CD4-positive, CD25-positive, alpha-beta regulatory T cell (primary cell): ENCODE measurements around the gene ASH1L. TPM values are rescaled to one million over a fixed set of nuclear protein-coding genes. Genes with fewer than 3 reads are reported as not detected.
A peak's percentile ranks its signal among the peaks of the same experiment; 100 is the strongest.

Experiments used
- ATAC-seq, 2 donors: fragments of 150-1000 bp; cut with Tn5 transposase; one replicate each; pipeline ENCODE4 v1.10.0; 2021; ENCODE audit warnings: low read depth in 2 of 2, moderate number of reproducible peaks in 2 of 2, moderate library complexity in 1 of 2
- DNase-seq, 3 donors: peaks; one replicate each; pipeline versions ENCODE4 v3.0.0 to v3.0.0-alpha.2; 2012 to 2022; ENCODE audit warnings: mixed read lengths in 1 of 3
- H3K27ac ChIP-seq: one replicate; pipeline ENCODE4 v1.7.0; 2013; ENCODE audit warnings: mild to moderate bottlenecking, low read length; ENCODE audit not compliant: insufficient read depth, poor library complexity, severe bottlenecking
- H3K27me3 ChIP-seq: one replicate; pipeline ENCODE4 v1.7.0; 2013; ENCODE audit warnings: low read length; ENCODE audit not compliant: control insufficient read depth, insufficient read depth
- H3K36me3 ChIP-seq: one replicate; pipeline ENCODE4 v1.7.0; 2013; ENCODE audit warnings: mild to moderate bottlenecking, low read length, moderate library complexity; ENCODE audit not compliant: control insufficient read depth, insufficient read depth
- H3K4me1 ChIP-seq: 2 replicates; pipeline ENCODE4 v1.7.0; 2013; ENCODE audit warnings: mild to moderate bottlenecking, low read length; ENCODE audit not compliant: insufficient read depth, control insufficient read depth, poor library complexity, severe bottlenecking
- H3K4me3 ChIP-seq: one replicate; pipeline ENCODE4 v1.7.0; 2013; ENCODE audit warnings: low read depth, mild to moderate bottlenecking, low read length, moderate library complexity
- H3K9me3 ChIP-seq, 2 experiments: 1 replicate in 1 of 2; 2 replicates in 1 of 2; pipeline ENCODE4 v1.7.0; 2013; ENCODE audit warnings: low read length in 2 of 2, mild to moderate bottlenecking in 1 of 2, moderate library complexity in 1 of 2; ENCODE audit not compliant: control insufficient read depth in 2 of 2
- H3K27ac Mint-ChIP-seq, 3 donors: one replicate each; pipeline ENCODE4 v1.8.0; 2020 to 2022; ENCODE audit warnings: mild to moderate bottlenecking in 3 of 3, mixed read lengths in 3 of 3, moderate library complexity in 2 of 3
- H3K27me3 Mint-ChIP-seq: one replicate; pipeline ENCODE4 v1.8.0; 2022; ENCODE audit warnings: mild to moderate bottlenecking, mixed read lengths
- H3K36me3 Mint-ChIP-seq: one replicate; pipeline ENCODE4 v1.8.0; 2020; ENCODE audit warnings: mixed read lengths
- H3K4me1 Mint-ChIP-seq, 4 donors: one replicate each; pipeline ENCODE4 v1.8.0; 2020 to 2022; ENCODE audit warnings: mixed read lengths in 4 of 4, mild to moderate bottlenecking in 1 of 4
- H3K4me3 Mint-ChIP-seq, 4 donors: one replicate each; pipeline ENCODE4 v1.8.0; 2020 to 2022; ENCODE audit warnings: mild to moderate bottlenecking in 4 of 4, mixed read lengths in 4 of 4, moderate library complexity in 3 of 4
- H3K9me3 Mint-ChIP-seq, 7 donors: one replicate each; pipeline ENCODE4 v1.8.0; 2020 to 2022; ENCODE audit warnings: mixed read lengths in 7 of 7, mild to moderate bottlenecking in 3 of 7, moderate library complexity in 2 of 7
- polyA plus RNA-seq, 4 donors: library from polyadenylated mRNA; unstranded; fragments of 300-500 nt; fragmentation: Illumina TruSeq; gene quantifications; one replicate each; pipeline ENCODE4 v1.2.3, GENCODE V29; 2021
- total RNA-seq: library from RNA; stranded (reverse); gene quantifications from one replicate; pipeline ENCODE4 v1.2.3, GENCODE V29; 2022

Gene ASH1L
- total and polyA plus RNA-seq, 5 donors from 2014 or later: 14.1 to 97.8 (median 15.8) TPM

GRCh38 chr1:155321639-155322503 lies 240.7 kb downstream of the ASH1L start:
- Mint-ChIP-seq H3K4me3 (peak overlapping the region; percentile 73 to 89 (median 85)), H3K27me3 (no peaks in the 10 kb centered on the region), H3K27ac (peak overlapping the region in 2 of 3 donors; percentile 46 to 68), H3K4me1 (peaks cover 0 to 36% (median 11%) of the 10 kb centered on the region in 4 donors), H3K9me3 (no peaks in the 10 kb centered on the region), H3K36me3 (peaks cover 3% of the 10 kb centered on the region)
- Histone ChIP-seq H3K36me3 (no peaks in the 10 kb centered on the region), H3K27me3 (no peaks in the 10 kb centered on the region), H3K9me3 (no peaks in the 10 kb centered on the region), H3K4me3 (peak overlapping the region; percentile 64), H3K4me1 (peaks cover 37% of the 10 kb centered on the region), H3K27ac (peak overlapping the region; percentile 96)
- DNase-seq (no peak), ATAC-seq (no peak)

DNA sequence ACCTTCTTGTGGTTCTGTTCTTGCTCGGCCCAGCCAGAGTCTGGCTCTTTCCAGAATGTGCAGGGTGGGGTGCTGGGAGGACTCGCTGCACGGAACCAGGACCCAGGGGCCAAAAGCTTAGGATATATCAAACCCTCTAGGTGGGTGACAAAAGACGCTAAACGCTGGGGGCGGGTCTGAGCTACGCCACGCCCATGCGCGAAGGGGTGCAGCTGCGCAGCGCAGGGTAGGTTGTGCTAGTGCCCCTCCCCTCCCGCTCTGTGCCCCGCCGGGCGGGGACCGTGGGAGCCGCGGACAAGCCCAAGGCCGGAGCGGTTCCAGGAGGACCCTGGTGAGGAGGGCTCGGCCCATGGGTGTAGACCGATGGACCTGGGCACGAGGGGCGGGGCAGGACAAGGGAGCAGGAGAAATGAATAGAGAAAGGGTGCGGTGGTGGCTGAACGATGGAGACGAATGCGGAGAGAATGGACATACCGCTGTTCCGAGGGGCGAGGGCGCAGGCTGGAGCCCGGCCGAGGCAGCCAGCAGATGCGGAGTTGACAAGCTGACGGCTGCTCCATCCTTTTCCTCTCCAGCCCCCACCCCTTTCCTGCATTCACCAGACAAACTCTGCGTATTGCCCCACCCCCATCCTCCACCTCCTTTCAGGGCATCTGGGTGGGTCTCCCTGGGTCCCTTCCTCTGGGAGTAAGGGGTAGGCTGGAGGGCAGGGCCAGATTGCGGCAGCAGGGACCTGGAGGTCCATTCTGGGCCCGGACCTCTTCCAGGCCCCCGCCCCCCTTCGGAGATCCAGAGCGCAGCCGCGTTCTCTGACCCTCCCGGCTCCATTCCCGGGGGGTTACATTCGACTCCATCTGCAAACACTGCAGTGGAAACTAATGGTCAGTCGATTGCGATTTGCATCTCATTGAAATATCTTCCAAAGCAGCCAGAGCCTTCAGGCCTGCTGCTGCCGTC lies 241.7 kb downstream of the ASH1L start, which contains the start of gene RUSC1:
Gene RUSC1 (plus strand): TSS at position 234 of the 957 bp plus-strand sequence. CDS start 880 bp downstream, outside the sequence.
- Mint-ChIP-seq H3K27ac (peak within 1 kb of the TSS in 2 of 3 donors; percentile 29 to 46), H3K9me3 (no peaks in the 10 kb centered on the region), H3K27me3 (no peaks in the 10 kb centered on the region), H3K4me3 (peak within 1 kb of the TSS; percentile 76 to 89 (median 85)), H3K4me1 (peaks cover 0 to 33% (median 7%) of the 10 kb centered on the region in 4 donors), H3K36me3 (peaks cover 3% of the 10 kb centered on the region)
- peaks cover 37% of the 10 kb centered on the region for H3K4me1 ChIP-seq
- no peaks in the 10 kb centered on the region for H3K9me3 ChIP-seq
- no peaks in the 10 kb centered on the region for H3K27me3 ChIP-seq
- ATAC-seq (peak; percentile 16), DNase-seq (peak; percentile 59 to 78 (median 60))
- no peaks in the 10 kb centered on the region for H3K36me3 ChIP-seq
- H3K27ac ChIP-seq: no peak within 1 kb of the TSS
- no peak within 1 kb of the TSS for H3K4me3 ChIP-seq

- peaks cover 3% of the 10 kb centered on the region for H3K36me3 Mint-ChIP-seq
- no peaks in the 10 kb centered on the region for H3K27me3 Mint-ChIP-seq
- H3K4me3 Mint-ChIP-seq: peak overlapping the region; percentile 76 to 89 (median 85)
- Histone ChIP-seq H3K27me3 (no peaks in the 10 kb centered on the region), H3K4me3 (no peak overlapping the region), H3K9me3 (no peaks in the 10 kb centered on the region), H3K4me1 (peaks cover 36% of the 10 kb centered on the region), H3K36me3 (no peaks in the 10 kb centered on the region), H3K27ac (no peak overlapping the region)
- no peak for DNase-seq
- peaks cover 0 to 27% (median 4%) of the 10 kb centered on the region in 4 donors for H3K4me1 Mint-ChIP-seq
- H3K9me3 Mint-ChIP-seq: no peaks in the 10 kb centered on the region
- no peak overlapping the region for H3K27ac Mint-ChIP-seq
- ATAC-seq: no peak
Observed at GRCh38 chr1:155320252-155320651, 242.4 kb downstream of the ASH1L start.

DNA sequence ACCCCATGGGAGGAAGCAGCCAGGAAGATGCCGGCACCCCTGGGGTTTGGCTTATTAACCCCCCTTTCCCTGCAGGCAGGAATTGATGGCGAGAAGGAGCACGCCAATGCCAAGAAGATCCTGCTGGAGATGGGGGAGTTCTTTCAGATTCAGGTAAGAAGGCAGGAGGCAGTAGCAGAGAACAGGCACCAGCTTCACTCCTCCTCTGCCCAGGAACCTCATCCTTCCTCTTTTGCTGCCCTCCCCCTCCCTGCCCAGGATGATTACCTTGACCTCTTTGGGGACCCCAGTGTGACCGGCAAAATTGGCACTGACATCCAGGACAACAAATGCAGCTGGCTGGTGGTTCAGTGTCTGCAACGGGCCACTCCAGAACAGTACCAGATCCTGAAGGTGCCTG lies 243.1 kb downstream of the ASH1L start:
- Histone ChIP-seq H3K4me1 (peaks cover 29% of the 10 kb centered on the region), H3K9me3 (no peaks in the 10 kb centered on the region), H3K4me3 (no peak overlapping the region), H3K27me3 (no peaks in the 10 kb centered on the region), H3K27ac (no peak overlapping the region), H3K36me3 (no peaks in the 10 kb centered on the region)
- peaks cover 0 to 23% (median 4%) of the 10 kb centered on the region in 4 donors for H3K4me1 Mint-ChIP-seq
- peak overlapping the region in 3 of 4 donors; percentile 11 to 88 (median 38) for H3K4me3 Mint-ChIP-seq
- H3K27ac Mint-ChIP-seq: peak overlapping the region in 1 of 3 donors; percentile 44
- H3K9me3 Mint-ChIP-seq: no peaks in the 10 kb centered on the region
- H3K36me3 Mint-ChIP-seq: peaks cover 6% of the 10 kb centered on the region
- DNase-seq: no peak
- no peaks in the 10 kb centered on the region for H3K27me3 Mint-ChIP-seq
- no peak for ATAC-seq

DNA sequence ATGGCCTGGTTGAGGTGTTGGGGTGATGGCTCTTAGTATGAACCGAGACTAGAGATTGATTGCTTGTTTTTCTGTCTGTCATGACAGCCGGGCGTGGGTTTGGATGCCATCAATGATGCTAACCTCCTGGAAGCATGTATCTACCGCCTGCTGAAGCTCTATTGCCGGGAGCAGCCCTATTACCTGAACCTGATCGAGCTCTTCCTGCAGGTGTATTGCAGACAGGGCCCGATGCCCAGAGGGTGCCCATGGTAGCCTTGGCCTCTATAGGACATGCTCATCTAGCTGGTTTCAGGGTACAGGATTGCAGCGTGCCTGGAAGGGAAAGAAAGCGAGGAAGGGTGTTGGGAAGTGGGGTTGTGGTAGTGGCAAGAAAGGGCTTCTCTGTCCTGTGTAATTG lies 244.5 kb downstream of the ASH1L start:
- Histone ChIP-seq H3K9me3 (no peaks in the 10 kb centered on the region), H3K4me3 (no peak overlapping the region), H3K4me1 (peaks cover 21% of the 10 kb centered on the region), H3K27ac (no peak overlapping the region), H3K27me3 (no peaks in the 10 kb centered on the region), H3K36me3 (peaks cover 3% of the 10 kb centered on the region)
- ATAC-seq (no peak), DNase-seq (no peak)
- no peaks in the 10 kb centered on the region for H3K27me3 Mint-ChIP-seq
- H3K36me3 Mint-ChIP-seq: peaks cover 11% of the 10 kb centered on the region
- no peaks in the 10 kb centered on the region for H3K9me3 Mint-ChIP-seq
- H3K27ac Mint-ChIP-seq: no peak overlapping the region
- peak overlapping the region in 2 of 4 donors; percentile 73 to 87 for H3K4me3 Mint-ChIP-seq
- H3K4me1 Mint-ChIP-seq: peaks cover 0 to 28% (median 5%) of the 10 kb centered on the region in 4 donors

DNA sequence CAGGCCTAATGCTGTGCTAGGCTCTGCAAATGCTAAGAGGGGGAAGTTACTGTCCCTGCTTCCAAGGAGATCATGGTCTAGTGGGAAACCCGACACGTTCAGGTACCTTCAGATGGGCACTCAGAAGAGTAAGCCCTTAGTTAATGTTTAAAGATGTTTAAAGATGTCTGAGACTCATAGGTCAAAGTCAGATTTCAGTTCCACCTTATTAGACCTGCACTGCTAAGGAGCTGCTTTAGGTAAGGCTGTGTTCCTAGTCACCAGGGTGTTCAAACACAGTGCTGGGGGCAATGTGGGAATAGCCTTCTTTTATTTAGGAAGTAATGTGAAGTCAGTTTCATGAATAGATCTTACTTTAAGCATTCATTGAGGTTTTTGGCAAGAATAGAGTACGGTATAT lies 245.7 kb downstream of the ASH1L start:
- no peak overlapping the region for H3K27ac ChIP-seq
- H3K9me3 ChIP-seq: no peaks in the 10 kb centered on the region
- ATAC-seq (no peak), DNase-seq (no peak)
- Mint-ChIP-seq H3K36me3 (peaks cover 12% of the 10 kb centered on the region), H3K9me3 (no peaks in the 10 kb centered on the region), H3K4me3 (peak overlapping the region in 1 of 4 donors; percentile 32), H3K4me1 (peaks cover 0 to 28% (median 6%) of the 10 kb centered on the region in 4 donors), H3K27me3 (no peaks in the 10 kb centered on the region), H3K27ac (no peak overlapping the region)
- H3K27me3 ChIP-seq: no peaks in the 10 kb centered on the region
- H3K36me3 ChIP-seq: peaks cover 13% of the 10 kb centered on the region
- H3K4me1 ChIP-seq: peaks cover 11% of the 10 kb centered on the region
- no peak overlapping the region for H3K4me3 ChIP-seq

DNA sequence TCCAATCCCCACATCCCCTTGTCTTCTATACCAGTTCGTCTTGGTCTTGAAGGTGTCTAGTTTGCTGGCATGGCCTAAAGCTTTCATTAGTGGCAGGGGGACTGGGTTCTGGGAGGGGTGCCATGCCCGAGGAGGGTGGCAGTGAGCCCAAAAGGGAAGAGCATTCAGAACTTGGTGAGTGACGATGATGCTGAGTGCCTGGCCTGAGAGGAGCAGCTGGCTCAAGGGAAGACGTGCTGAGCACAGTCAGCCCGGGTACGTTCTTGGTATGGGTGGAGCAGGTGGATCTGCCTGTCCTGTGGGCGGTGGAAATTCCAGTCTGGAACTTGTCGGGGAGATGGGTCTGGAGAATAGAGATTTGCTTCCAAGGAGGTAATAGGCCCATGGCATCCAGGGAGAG lies 249.3 kb downstream of the ASH1L start:
- no peak overlapping the region for H3K27ac Mint-ChIP-seq
- Histone ChIP-seq H3K4me1 (peaks cover 14% of the 10 kb centered on the region), H3K9me3 (no peaks in the 10 kb centered on the region), H3K27me3 (no peaks in the 10 kb centered on the region), H3K4me3 (no peak overlapping the region), H3K36me3 (peaks cover 13% of the 10 kb centered on the region), H3K27ac (no peak overlapping the region)
- peaks cover 0 to 40% (median 12%) of the 10 kb centered on the region in 4 donors for H3K4me1 Mint-ChIP-seq
- H3K9me3 Mint-ChIP-seq: no peaks in the 10 kb centered on the region
- no peaks in the 10 kb centered on the region for H3K27me3 Mint-ChIP-seq
- H3K36me3 Mint-ChIP-seq: peaks cover 20% of the 10 kb centered on the region
- ATAC-seq (no peak), DNase-seq (no peak)
- H3K4me3 Mint-ChIP-seq: peak overlapping the region in 1 of 4 donors; percentile 45
